OCI-LY3 (cell line): ENCODE data around the gene ZSCAN5B.

Experiments used
- CTCF ChIP-seq: fragments of 200-600, 300-600 bp; sonication (generic); IDR thresholded peaks from 2 replicates; pipeline ENCODE4 v1.5.1; 2014; ENCODE audit warnings: antibody characterized with exemption, low read length, low read depth
- EZH2phosphoT487 ChIP-seq: fragments of 200-600 bp; shearing (Covaris generic); IDR thresholded peaks from 2 replicates; pipeline ENCODE4 v1.6.1; 2018; ENCODE audit warnings: antibody characterized with exemption, mixed run types, low read depth

GRCh38 chr19:56141417-56141993 is 56.1 kb downstream of the ZSCAN5B start:
- TF ChIP-seq CTCF: no peak
- TF ChIP-seq EZH2phosphoT487: no peak
